HG02981 (cell line): ENCODE measurements around the gene SMIM38.

Experiments used
- ATAC-seq: cut with Tn5 transposase; IDR thresholded peaks from one replicate; pipeline ENCODE4 v1.9.1; 2021; ENCODE audit warnings: mild to moderate bottlenecking, moderate library complexity; ENCODE audit not compliant: unreplicated experiment

Gene SMIM38

GRCh38 chr11:69200331-69201065 lies 44.8 kb downstream of the SMIM38 start:
- no peak for ATAC-seq

- ATAC-seq: no peak
Observed at GRCh38 chr11:69201066-69201365, 45.3 kb downstream of the SMIM38 start.

DNA sequence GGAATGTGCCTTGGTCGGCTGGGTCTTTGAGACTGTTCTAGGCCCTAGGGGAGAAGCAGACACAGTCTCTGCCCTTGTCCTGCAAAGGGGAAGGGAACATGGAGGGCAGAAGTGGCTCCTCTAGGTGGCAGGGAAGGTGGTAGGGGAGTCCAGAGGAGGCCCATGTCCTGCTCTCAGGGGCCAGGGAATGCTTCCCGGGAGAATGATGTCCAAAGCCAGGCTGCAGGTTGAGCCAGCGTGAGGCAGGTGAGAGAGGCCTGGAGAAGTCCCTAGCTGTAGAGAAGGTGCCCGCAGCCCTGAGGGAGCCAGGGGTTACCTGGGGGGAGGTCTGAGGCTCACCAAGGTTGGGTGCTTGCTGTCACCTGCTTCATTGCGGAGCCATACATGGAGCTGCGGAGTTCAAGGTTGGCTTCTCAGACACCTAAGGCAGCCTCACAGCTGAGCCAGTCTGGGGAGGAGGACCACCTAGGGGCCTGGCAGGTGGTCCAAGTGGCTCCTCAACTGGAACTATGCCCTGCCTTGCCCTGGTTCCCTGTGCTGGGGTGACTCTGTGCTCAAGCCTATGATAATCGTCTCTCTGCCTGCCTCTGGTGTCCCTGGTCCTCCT lies 46.1 kb downstream of the SMIM38 start:
- no peak for ATAC-seq

- ATAC-seq: no peak
Observed at GRCh38 chr11:69202511-69203221, 46.9 kb downstream of the SMIM38 start.

GRCh38 chr11:69203381-69203780 lies 47.6 kb downstream of the SMIM38 start:
- no peak for ATAC-seq

DNA sequence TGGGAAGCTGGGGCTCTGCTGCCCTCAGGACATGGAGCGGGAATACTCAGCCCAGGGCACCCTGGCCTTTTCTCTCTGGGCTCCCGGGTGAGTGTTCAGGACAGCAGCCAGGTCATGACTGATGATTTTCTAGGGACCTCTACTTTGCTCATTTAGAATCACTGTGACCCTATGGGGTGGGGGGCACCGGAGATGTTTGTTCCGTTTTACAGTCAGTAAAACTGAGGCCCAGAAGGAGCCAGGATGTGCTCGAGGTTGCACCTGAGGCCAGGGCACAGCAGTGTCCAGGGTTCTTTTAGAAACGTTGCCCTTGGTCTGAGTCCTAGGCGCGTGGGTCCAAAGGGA lies 48.1 kb downstream of the SMIM38 start:
- ATAC-seq: no peak

DNA sequence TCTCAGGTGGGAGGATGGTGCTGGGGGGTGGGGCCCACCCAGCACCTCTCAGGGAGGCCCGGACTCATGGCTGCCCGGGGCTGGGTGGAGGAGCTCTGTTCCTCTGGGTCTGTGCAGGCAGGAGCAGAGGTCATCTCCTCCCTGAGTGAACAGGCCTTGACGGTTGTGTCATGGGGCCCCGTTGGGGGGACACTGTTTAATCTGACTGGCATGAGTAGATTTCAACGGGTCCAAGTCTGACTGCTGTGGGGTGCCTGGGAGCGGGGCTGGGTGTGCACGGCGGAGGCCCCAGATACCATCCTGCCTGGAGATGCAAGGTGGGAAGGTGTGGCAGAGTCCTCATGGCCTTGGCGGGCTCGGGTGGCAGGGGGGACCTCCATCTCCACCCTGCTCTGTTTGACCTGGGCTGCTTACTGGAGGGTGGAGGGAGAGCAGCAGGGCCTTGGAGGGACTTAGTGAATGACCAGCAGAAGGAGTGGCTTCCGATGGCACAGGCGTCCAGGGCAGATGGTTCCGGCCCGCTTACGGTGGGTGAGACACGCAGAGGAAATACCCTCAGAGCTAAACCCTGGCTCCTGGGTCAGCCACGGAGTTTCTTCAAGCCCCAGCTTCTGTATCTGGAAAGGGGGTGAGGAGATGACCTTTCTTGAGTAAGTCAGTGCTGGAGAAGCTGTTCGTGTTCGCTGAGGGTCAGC lies 48.7 kb downstream of the SMIM38 start:
- ATAC-seq: no peak

DNA sequence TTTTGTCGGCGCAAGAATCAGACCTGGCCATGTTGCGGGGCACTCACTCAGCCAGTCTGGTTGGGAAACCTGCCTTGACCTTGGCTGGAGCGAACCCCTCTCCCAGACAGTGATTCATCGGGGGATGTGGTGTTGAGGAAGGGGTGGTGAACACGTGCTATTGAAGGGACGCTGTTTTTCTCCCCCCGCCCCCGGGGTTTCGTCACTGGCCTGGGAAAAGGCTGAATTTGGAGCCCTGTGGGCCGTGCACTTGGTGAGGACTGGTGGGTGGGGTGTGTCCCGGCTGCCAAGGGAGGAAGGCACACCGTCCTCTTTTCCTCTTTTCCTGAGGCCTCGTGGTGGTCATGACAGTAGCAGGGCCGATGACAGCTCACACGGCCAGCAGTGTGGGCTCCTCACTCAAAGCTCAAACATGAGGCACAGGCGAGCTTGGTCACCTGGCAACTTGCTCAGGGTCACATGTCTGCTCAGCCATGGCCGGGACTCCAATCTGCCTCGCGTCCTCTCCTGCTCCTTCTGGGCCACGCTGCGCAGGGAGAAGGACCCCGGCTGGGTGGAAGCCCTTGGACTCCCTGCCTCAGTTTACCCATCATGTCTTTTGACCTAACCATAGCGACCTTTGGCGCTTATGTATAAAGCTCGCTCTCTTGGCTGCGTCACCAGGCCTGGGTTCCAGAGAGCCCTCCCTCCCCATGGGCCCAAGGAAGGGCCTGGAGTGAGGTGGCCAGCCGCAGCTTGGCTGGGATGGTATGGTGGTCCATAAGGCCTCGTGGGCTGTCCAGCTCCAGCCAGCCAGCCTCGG lies 49.4 kb downstream of the SMIM38 start:
- ATAC-seq: no peak
